Upper lobe of left lung (tissue), 6 donors: ENCODE measurements around the gene IL17RC. TPM values are rescaled to one million over a fixed set of nuclear protein-coding genes. Genes with fewer than 3 reads are reported as not detected.

ENCODE experiments used
- ATAC-seq, 2 donors: fragments of 200-7000 bp; cut with Tn5 transposase; one replicate each; pipeline ENCODE4 v1.9.1; 2022; ENCODE audit warnings: mild to moderate bottlenecking in 2 of 2, moderate library complexity in 2 of 2; ENCODE audit not compliant: low FRiP score in 2 of 2
- DNase-seq, 2 donors: peaks; one replicate each; pipeline ENCODE4 v3.0.0-alpha.2; 2019 to 2020
- H3K27ac ChIP-seq, 4 donors: fragments of 200-600 bp; sonication (generic); one replicate each; pipeline ENCODE4 v1.5.1; 2016 to 2019
- H3K27me3 ChIP-seq, 4 donors: fragments of 200-600 bp; sonication (generic); one replicate each; pipeline ENCODE4 v1.5.1; 2017 to 2019
- H3K36me3 ChIP-seq, 4 donors: fragments of 200-600 bp; sonication (generic); one replicate each; pipeline ENCODE4 v1.5.1; 2016 to 2019
- H3K4me1 ChIP-seq, 4 donors: fragments of 200-600 bp; sonication (generic); one replicate each; pipeline ENCODE4 v1.5.1; 2018 to 2019
- H3K4me3 ChIP-seq, 4 donors: fragments of 200-600 bp; sonication (generic); one replicate each; pipeline ENCODE4 v1.5.1; 2017 to 2019; ENCODE audit warnings: mild to moderate bottlenecking in 2 of 4, moderate library complexity in 1 of 4
- H3K9me3 ChIP-seq, 4 donors: fragments of 200-600 bp; sonication (generic); one replicate each; pipeline ENCODE4 v1.5.1; 2018 to 2019
- EP300 ChIP-seq, 4 donors: sonication (generic); formaldehyde crosslinking; IDR thresholded peaks; one replicate each; pipeline ENCODE4 v1.5.1; 2017; ENCODE audit warnings: antibody characterized with exemption in 4 of 4, control low read depth in 2 of 4
- POLR2A ChIP-seq, 4 donors: fragments of 450-650 bp; IDR thresholded peaks; one replicate each; pipeline ENCODE4 v1.5.1; 2016 to 2017; ENCODE audit warnings: antibody characterized with exemption in 4 of 4, mild to moderate bottlenecking in 2 of 4
- POLR2AphosphoS5 ChIP-seq, 2 donors: sonication (generic); formaldehyde crosslinking; IDR thresholded peaks; one replicate each; pipeline ENCODE4 v1.5.1; 2017; ENCODE audit warnings: antibody characterized with exemption in 2 of 2
- WGBS, 2 donors: methylation state at CpG; one replicate each; pipeline ENCODE4 v1.1.5; 2017 to 2018; 5-methylcytosine and 5-hydroxymethylcytosine counted together
- total RNA-seq, 6 donors: library from RNA; depleted of rRNA in 4 of 6; stranded (reverse); fragments of >200 nt in 4 of 6; gene quantifications; one replicate each; pipeline versions ENCODE4 v1.1.0 to v1.2.1, GENCODE V29; 2016 to 2021
- TF ChIP-seq, protein P1 (sequence below), 6 experiments: fragments of 450-650 bp in 4 of 6; fragments of 200-600 bp in 2 of 6; sonication (generic) in 2 of 6; IDR thresholded peaks; one replicate each; pipeline ENCODE4 v1.5.1; 2016 to 2019; ENCODE audit warnings: antibody characterized with exemption in 6 of 6
- donor health status: DM: no; HTN: no; CAD: no; lungs with moderate emphysema.
- donor health status: DM: no; HTN: yes; CAD: no; lungs with severe emphysema.

The IL17RC gene
- total RNA-seq, 6 donors from 2014 or later, result 26.3 to 83.8 (median 32.9) TPM

DNA sequence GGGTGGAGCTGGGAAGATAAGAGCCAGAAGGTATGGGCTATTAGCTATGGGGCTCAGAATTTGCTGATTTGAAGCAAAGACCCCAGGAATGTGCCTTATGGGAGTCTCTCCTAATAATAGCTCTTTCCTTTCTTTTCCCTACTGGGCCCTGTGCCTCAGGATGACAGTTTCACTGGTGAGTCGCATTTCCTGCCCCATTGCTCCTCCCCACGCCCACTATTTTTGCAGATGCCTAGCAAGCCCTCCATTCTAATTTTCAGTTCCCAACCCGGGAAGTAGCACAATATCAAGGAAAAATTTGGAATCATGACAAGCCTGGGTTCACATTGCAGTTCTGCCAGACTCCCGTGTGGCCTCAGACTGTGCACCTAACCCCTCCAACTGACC, 13.7 kb upstream of the IL17RC start:
- TF ChIP-seq, protein P1, sequence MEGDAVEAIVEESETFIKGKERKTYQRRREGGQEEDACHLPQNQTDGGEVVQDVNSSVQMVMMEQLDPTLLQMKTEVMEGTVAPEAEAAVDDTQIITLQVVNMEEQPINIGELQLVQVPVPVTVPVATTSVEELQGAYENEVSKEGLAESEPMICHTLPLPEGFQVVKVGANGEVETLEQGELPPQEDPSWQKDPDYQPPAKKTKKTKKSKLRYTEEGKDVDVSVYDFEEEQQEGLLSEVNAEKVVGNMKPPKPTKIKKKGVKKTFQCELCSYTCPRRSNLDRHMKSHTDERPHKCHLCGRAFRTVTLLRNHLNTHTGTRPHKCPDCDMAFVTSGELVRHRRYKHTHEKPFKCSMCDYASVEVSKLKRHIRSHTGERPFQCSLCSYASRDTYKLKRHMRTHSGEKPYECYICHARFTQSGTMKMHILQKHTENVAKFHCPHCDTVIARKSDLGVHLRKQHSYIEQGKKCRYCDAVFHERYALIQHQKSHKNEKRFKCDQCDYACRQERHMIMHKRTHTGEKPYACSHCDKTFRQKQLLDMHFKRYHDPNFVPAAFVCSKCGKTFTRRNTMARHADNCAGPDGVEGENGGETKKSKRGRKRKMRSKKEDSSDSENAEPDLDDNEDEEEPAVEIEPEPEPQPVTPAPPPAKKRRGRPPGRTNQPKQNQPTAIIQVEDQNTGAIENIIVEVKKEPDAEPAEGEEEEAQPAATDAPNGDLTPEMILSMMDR (IDR thresholded peaks at IDR 0.05), result no peak
- TF ChIP-seq EP300 (IDR thresholded peaks at IDR 0.05), result no peak
- no peak for TF ChIP-seq POLR2AphosphoS5 (IDR thresholded peaks at IDR 0.05)
- no peak for TF ChIP-seq POLR2A (IDR thresholded peaks at IDR 0.05)
- Histone ChIP-seq H3K4me1 (peaks cover 3 to 30% (median 19%) of the 10 kb centered on the region in 4 donors), H3K27me3 (no peaks in the 10 kb centered on the region), H3K27ac (peak overlapping the region; percentile 47 to 80 (median 71)), H3K36me3 (peaks cover 0 to 5% (median 0%) of the 10 kb centered on the region in 4 donors), H3K4me3 (peak overlapping the region in 3 of 4 donors; percentile 37 to 55 (median 48)), H3K9me3 (no peaks in the 10 kb centered on the region)
- ATAC-seq (no peak), DNase-seq (no peak)
- 20 to 27% methylated on average over 4 of the region's 4 CpGs for whole genome bisulfite sequencing, 2 donors

DNA sequence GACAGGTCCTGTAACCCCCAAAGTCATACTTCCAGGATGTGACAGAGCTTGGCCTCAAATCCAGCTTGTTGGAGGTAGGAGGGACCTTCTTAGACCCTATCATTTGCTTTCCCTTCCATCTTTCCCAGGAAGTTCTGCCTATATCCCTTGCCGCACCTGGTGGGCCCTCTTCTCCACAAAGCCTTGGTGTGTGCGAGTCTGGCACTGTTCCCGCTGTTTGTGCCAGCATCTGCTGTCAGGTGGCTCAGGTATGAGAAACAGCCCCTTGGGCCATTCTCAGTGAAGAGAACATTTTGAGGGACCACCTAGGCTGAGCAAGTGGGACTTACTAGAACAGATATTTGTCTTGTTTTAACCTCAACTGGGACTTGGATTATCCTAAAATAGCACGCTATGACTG, 13.0 kb upstream of the IL17RC start:
- WGBS, 2 donors, result 78 to 81% methylated on average over 4 of the region's 4 CpGs
- ATAC-seq, result no peak
- TF ChIP-seq POLR2A (IDR thresholded peaks at IDR 0.05), result no peak
- no peak for TF ChIP-seq EP300 (IDR thresholded peaks at IDR 0.05)
- TF ChIP-seq, protein P1 (IDR thresholded peaks at IDR 0.05), result no peak
- TF ChIP-seq POLR2AphosphoS5 (IDR thresholded peaks at IDR 0.05), result no peak
- Histone ChIP-seq H3K4me3 (no peak overlapping the region), H3K4me1 (peaks cover 0 to 32% (median 18%) of the 10 kb centered on the region in 4 donors), H3K9me3 (no peaks in the 10 kb centered on the region), H3K27ac (no peak overlapping the region), H3K27me3 (no peaks in the 10 kb centered on the region), H3K36me3 (peaks cover 0 to 5% (median 0%) of the 10 kb centered on the region in 4 donors)
- no peak for DNase-seq

DNA sequence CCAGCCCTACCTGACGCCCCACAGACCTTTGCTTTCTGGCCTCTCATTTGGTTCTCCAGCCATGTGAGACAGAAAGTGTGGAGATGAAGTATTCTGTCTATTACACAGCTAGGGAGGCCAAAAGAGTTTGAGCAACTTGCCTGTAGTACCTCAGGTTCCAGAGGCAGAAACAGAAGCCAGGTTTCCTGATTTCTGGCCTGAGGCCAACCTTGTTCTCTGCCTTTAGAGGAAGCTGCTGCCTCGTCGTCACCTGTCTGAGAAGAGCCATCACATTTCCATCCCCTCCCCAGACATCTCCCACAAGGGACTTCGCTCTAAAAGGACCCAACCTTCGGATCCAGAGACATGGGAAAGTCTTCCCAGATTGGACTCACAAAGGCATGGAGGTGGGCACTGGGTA, 10.4 kb upstream of the IL17RC start:
- WGBS, 2 donors, result 85 to 88% methylated on average over 3 to 5 of the region's 5 CpGs
- Histone ChIP-seq H3K4me1 (peaks cover 0 to 45% (median 22%) of the 10 kb centered on the region in 4 donors), H3K9me3 (no peaks in the 10 kb centered on the region), H3K27ac (no peak overlapping the region), H3K36me3 (peaks cover 0 to 5% (median 0%) of the 10 kb centered on the region in 4 donors), H3K4me3 (no peak overlapping the region), H3K27me3 (no peaks in the 10 kb centered on the region)
- TF ChIP-seq POLR2AphosphoS5 (IDR thresholded peaks at IDR 0.05), result no peak
- no peak for TF ChIP-seq EP300 (IDR thresholded peaks at IDR 0.05)
- TF ChIP-seq POLR2A (IDR thresholded peaks at IDR 0.05), result no peak
- DNase-seq (no peak), ATAC-seq (no peak)

DNA sequence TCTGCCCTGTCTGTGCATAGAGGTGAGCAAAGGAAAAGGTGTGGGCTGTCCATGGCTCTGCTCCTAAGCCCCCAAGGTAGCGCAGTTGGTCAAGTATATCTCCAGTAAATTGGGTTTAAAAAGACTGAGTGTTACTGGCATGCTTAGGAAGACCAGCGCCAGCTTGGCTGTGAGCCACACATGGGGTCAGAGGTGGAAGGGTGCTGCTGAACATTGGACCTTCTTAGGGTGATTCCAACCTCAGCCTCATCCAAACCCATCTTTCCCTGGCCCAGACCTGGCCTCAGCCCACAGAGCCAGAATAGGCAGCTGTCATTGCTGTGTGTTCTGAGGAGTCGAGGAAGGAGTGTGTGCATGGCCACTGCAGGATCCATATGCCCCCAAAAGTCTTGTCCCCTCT, 8.6 kb upstream of the IL17RC start:
- no peaks in the 10 kb centered on the region for H3K27me3 ChIP-seq
- 94 to 100% methylated on average over 2 to 3 of the region's 3 CpGs for WGBS, 2 donors
- TF ChIP-seq POLR2A (IDR thresholded peaks at IDR 0.05), result no peak
- TF ChIP-seq EP300 (IDR thresholded peaks at IDR 0.05), result no peak
- TF ChIP-seq, protein P1 (IDR thresholded peaks at IDR 0.05), result no peak
- TF ChIP-seq POLR2AphosphoS5 (IDR thresholded peaks at IDR 0.05), result no peak

DNA sequence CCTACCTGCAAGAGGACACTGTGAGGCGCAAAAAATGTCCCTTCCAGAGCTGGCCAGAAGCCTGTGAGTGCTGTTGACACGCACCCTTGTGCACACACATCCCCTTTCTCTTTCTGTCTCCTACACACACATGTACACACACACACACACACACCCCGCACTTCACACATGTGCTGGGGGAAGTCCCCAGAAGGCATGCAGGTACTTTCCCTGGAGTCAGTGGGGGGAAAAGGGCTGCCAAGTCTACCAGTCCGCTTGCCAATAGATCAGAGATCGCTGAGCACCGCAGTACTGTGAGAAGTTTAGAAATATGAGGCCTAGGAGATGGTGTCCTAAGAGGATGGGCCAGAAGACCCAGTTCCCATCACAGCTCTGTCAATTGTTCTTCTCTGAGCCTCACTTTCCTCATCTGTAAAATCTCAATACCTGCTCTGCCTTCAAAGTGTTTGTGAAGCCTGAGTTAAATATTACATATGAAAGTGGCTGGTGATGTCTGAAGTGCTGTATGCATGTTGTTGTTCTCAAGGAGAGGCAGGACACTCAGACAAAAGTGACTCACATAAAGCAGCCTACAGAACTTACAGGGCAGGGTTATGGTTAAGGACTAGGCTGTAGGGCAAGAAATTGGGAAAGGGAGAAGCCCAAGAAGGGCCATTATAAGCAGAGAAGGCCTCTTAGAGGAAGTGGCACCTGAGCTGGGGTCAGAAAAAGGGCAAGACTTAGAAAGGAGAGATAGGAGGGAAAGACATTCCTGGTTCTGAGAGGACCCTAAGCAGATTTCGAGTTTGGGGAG, 7.5 kb upstream of the IL17RC start:
- ATAC-seq (peak; percentile 51 to 89), DNase-seq (peak in 1 of 2 donors; percentile 55)
- 58 to 65% methylated on average over 7 of the region's 7 CpGs for WGBS, 2 donors

More for the DNA sequence above, 8.6 kb upstream of the IL17RC start:
- Histone ChIP-seq H3K4me1 (peaks cover 2 to 39% (median 12%) of the 10 kb centered on the region in 4 donors), H3K36me3 (peaks cover 0 to 5% (median 0%) of the 10 kb centered on the region in 4 donors), H3K27ac (peak overlapping the region in 1 of 4 donors; percentile 48), H3K9me3 (no peaks in the 10 kb centered on the region), H3K4me3 (no peak overlapping the region)
- DNase-seq, result no peak
- no peak for ATAC-seq

More for the DNA sequence above, 7.5 kb upstream of the IL17RC start:
- Histone ChIP-seq H3K9me3 (no peaks in the 10 kb centered on the region), H3K27ac (peak overlapping the region in 2 of 4 donors; percentile 15 to 36), H3K4me1 (peaks cover 6 to 32% (median 13%) of the 10 kb centered on the region in 4 donors), H3K36me3 (peaks cover 0 to 5% (median 0%) of the 10 kb centered on the region in 4 donors), H3K4me3 (no peak overlapping the region), H3K27me3 (no peaks in the 10 kb centered on the region)
- peak in 1 of 2 donors; percentile 41 for TF ChIP-seq POLR2AphosphoS5 (IDR thresholded peaks at IDR 0.05)
- no peak for TF ChIP-seq POLR2A (IDR thresholded peaks at IDR 0.05)
- no peak for TF ChIP-seq EP300 (IDR thresholded peaks at IDR 0.05)
- TF ChIP-seq, protein P1 (IDR thresholded peaks at IDR 0.05), result no peak
